ENCODE measurements around the gene FMOD. TPM values are rescaled to one million over a fixed set of nuclear protein-coding genes. Genes with fewer than 3 reads are reported as not detected.
A peak's percentile ranks its signal among the peaks of the same experiment; 100 is the strongest.

Gene FMOD
- polyA plus RNA-seq, 4 donors: 0.89 to 59.5 (median 8.3) TPM

GRCh38 chr1:203342192-203342940 lies 8.6 kb downstream of the FMOD start:
- no peaks in the 10 kb centered on the region for H3K27me3 ChIP-seq (ENCODE audit: control insufficient read depth in 3 of 3, insufficient read depth in 3 of 3, low read length in 3 of 3)
- 34 to 50% (median 46%) methylated on average over 23 of the region's 23 CpGs for WGBS, 3 donors
- no peak overlapping the region for H3K4me3 ChIP-seq (ENCODE audit: low read depth in 1 of 3, low read length in 3 of 3)
- peaks cover 0 to 21% (median 2%) of the 10 kb centered on the region in 3 donors for H3K4me1 ChIP-seq (ENCODE audit: control insufficient read depth in 3 of 3, insufficient read depth in 2 of 3, low read depth in 1 of 3, low read length in 2 of 3)
- peak; percentile 83 to 87 for DNase-seq
- H3K36me3 ChIP-seq (ENCODE audit: control insufficient read depth in 3 of 3, insufficient read depth in 2 of 3, low read depth in 1 of 3, low read length in 3 of 3): peaks cover 0 to 39% (median 0%) of the 10 kb centered on the region in 3 donors
- H3K9me3 ChIP-seq (ENCODE audit: control insufficient read depth in 2 of 2, insufficient read depth in 1 of 2, low read depth in 1 of 2, low read length in 1 of 2): no peaks in the 10 kb centered on the region
- no peak for FAIRE-seq
- peak overlapping the region in 1 of 3 donors; percentile 58 for H3K27ac ChIP-seq (ENCODE audit: low read depth in 1 of 3, low read length in 2 of 3)

DNA sequence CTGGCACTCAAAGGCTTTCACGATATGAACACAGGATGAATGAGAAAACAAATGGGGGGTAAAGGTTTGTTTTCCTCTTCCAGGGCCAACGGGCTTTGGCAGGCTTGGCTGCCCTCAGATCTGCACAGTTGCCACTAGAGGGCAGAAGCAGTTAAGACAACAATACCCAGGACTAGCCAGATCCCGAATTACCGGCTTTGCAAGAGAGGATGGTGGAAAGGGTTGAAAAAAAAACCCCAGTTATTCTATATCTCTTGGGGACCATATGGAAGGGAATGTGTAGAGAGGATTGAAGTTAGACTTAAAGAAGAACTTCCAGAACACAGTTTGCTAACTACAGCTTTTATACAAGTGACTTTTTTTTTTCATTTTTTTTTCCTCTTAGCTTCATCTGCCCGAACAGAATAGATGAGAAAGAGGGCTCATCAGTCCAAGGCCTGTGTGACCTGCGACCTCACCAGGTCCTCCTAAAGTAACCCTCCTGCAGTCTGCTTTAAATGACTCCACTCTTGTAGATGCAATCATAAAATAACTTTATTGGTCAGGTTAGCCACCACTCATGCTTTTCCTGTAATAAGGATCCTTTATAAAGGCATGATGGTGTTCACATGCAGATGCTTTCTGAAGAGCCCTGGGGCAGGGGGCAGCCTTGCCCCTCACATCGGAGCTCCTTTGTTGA lies 10.7 kb downstream of the FMOD start:
- Histone ChIP-seq H3K9me3 (ENCODE audit: control insufficient read depth in 2 of 2, insufficient read depth in 1 of 2, low read depth in 1 of 2, low read length in 1 of 2) (no peaks in the 10 kb centered on the region), H3K4me1 (ENCODE audit: control insufficient read depth in 3 of 3, insufficient read depth in 2 of 3, low read depth in 1 of 3, low read length in 2 of 3) (peaks cover 0 to 21% (median 2%) of the 10 kb centered on the region in 3 donors), H3K27ac (ENCODE audit: low read depth in 1 of 3, low read length in 2 of 3) (no peak overlapping the region), H3K36me3 (ENCODE audit: control insufficient read depth in 3 of 3, insufficient read depth in 2 of 3, low read depth in 1 of 3, low read length in 3 of 3) (peaks cover 0 to 27% (median 0%) of the 10 kb centered on the region in 3 donors), H3K27me3 (ENCODE audit: control insufficient read depth in 3 of 3, insufficient read depth in 3 of 3, low read length in 3 of 3) (no peaks in the 10 kb centered on the region), H3K4me3 (ENCODE audit: low read depth in 1 of 3, low read length in 3 of 3) (no peak overlapping the region)
- DNase-seq: peak; percentile 88
- 14 to 19% (median 15%) methylated on average over 7 of the region's 7 CpGs for WGBS, 3 donors
- FAIRE-seq: no peak

DNA sequence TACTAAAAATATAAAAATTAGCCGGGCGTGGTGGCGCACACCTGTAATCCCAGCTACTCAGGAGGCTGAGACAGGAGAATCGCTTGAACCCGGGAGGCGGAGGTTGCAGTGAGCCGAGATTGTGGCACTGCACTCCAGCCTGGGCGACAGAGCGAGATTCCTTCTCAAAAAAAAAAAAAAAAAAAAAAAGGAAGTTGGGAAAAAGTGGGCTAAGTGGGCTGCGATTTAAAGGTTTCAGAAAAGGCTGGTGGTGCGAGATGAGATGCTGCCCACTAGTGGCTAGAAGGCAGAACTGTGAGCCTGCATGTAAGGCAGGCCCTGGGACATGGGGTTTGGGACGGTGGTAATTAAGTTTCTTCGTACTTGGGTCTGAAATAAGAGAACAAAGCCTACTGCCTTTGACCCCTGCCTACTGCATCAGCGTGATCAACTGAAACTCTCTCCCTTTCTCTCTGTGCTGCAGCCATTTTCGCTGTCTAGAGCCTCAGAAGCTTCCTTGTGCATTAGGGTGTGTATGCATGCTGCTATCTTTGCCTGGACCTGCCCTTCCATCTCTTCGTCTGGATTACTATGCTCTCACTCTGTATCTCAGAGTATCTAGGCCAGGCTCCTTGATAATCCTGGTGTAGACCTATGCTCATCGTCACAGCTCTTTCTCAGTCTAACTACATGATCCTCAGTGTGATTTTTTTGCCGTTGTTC lies 12.4 kb downstream of the FMOD start:
- no peak for FAIRE-seq

GRCh38 chr1:203336097-203336496 lies 14.8 kb downstream of the FMOD start:
- DNase-seq (no peak), FAIRE-seq (no peak)
- H3K27ac ChIP-seq (ENCODE audit: low read depth in 1 of 3, low read length in 2 of 3): no peak overlapping the region
- H3K4me3 ChIP-seq (ENCODE audit: low read depth in 1 of 3, low read length in 3 of 3): no peak overlapping the region
- no peaks in the 10 kb centered on the region for H3K27me3 ChIP-seq (ENCODE audit: control insufficient read depth in 3 of 3, insufficient read depth in 3 of 3, low read length in 3 of 3)
- no peaks in the 10 kb centered on the region for H3K9me3 ChIP-seq (ENCODE audit: control insufficient read depth in 2 of 2, insufficient read depth in 1 of 2, low read depth in 1 of 2, low read length in 1 of 2)
- peaks cover 0 to 9% (median 0%) of the 10 kb centered on the region in 3 donors for H3K36me3 ChIP-seq (ENCODE audit: control insufficient read depth in 3 of 3, insufficient read depth in 2 of 3, low read depth in 1 of 3, low read length in 3 of 3)
- H3K4me1 ChIP-seq (ENCODE audit: control insufficient read depth in 3 of 3, insufficient read depth in 2 of 3, low read depth in 1 of 3, low read length in 2 of 3): peaks cover 0 to 10% (median 0%) of the 10 kb centered on the region in 3 donors
- 26 to 53% (median 50%) methylated on average over 1 of the region's 1 CpG for WGBS, 3 donors

More for the DNA sequence above, 12.4 kb downstream of the FMOD start:
- no peak overlapping the region for H3K27ac ChIP-seq (ENCODE audit: low read depth in 1 of 3, low read length in 2 of 3)
- WGBS, 3 donors: 41 to 49% (median 43%) methylated on average over 18 of the region's 18 CpGs
- peaks cover 0 to 22% (median 0%) of the 10 kb centered on the region in 3 donors for H3K36me3 ChIP-seq (ENCODE audit: control insufficient read depth in 3 of 3, insufficient read depth in 2 of 3, low read depth in 1 of 3, low read length in 3 of 3)
- no peaks in the 10 kb centered on the region for H3K27me3 ChIP-seq (ENCODE audit: control insufficient read depth in 3 of 3, insufficient read depth in 3 of 3, low read length in 3 of 3)
- H3K9me3 ChIP-seq (ENCODE audit: control insufficient read depth in 2 of 2, insufficient read depth in 1 of 2, low read depth in 1 of 2, low read length in 1 of 2): no peaks in the 10 kb centered on the region
- H3K4me1 ChIP-seq (ENCODE audit: control insufficient read depth in 3 of 3, insufficient read depth in 2 of 3, low read depth in 1 of 3, low read length in 2 of 3): peaks cover 0 to 21% (median 2%) of the 10 kb centered on the region in 3 donors
- DNase-seq: peak; percentile 64 to 82
- no peak overlapping the region for H3K4me3 ChIP-seq (ENCODE audit: low read depth in 1 of 3, low read length in 3 of 3)

- no peak for DNase-seq
- Histone ChIP-seq H3K36me3 (ENCODE audit: control insufficient read depth in 3 of 3, insufficient read depth in 2 of 3, low read depth in 1 of 3, low read length in 3 of 3) (peaks cover 0 to 3% (median 0%) of the 10 kb centered on the region in 3 donors), H3K4me1 (ENCODE audit: control insufficient read depth in 3 of 3, insufficient read depth in 2 of 3, low read depth in 1 of 3, low read length in 2 of 3) (peaks cover 0 to 10% (median 0%) of the 10 kb centered on the region in 3 donors), H3K27ac (ENCODE audit: low read depth in 1 of 3, low read length in 2 of 3) (no peak overlapping the region), H3K27me3 (ENCODE audit: control insufficient read depth in 3 of 3, insufficient read depth in 3 of 3, low read length in 3 of 3) (no peaks in the 10 kb centered on the region), H3K9me3 (ENCODE audit: control insufficient read depth in 2 of 2, insufficient read depth in 1 of 2, low read depth in 1 of 2, low read length in 1 of 2) (no peaks in the 10 kb centered on the region), H3K4me3 (ENCODE audit: low read depth in 1 of 3, low read length in 3 of 3) (no peak overlapping the region)
- WGBS, 3 donors: 89 to 93% (median 92%) methylated on average over 4 of the region's 4 CpGs
- FAIRE-seq: no peak
These were observed 15.4 kb downstream of the FMOD start for GRCh38 chr1:203335503-203335902.

- DNase-seq: no peak
- 71 to 73% (median 72%) methylated on average over 1 of the region's 1 CpG for WGBS, 3 donors
These were observed 19.7 kb downstream of the FMOD start for GRCh38 chr1:203331224-203331623.

DNA sequence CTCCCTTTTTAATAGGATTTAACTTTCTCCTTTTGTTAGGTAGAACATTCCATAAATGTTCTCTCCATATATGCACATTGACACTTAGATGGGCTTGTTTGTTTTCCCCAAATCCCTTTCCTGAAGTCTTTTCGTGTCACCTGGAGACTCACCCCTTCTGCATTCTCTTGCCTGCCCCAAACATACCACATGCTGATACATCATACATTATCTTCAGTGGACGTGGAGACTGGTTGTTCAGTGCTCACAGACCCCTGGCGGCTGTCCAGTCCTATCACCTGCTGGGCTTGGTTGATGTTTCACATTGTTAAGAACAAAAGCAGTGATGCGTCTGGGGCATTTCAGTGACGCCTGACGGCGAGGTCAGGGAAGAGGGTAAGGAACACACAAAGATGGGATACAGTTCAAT lies 22.2 kb downstream of the FMOD start:
- Histone ChIP-seq H3K4me3 (ENCODE audit: low read depth in 1 of 3, low read length in 3 of 3) (no peak overlapping the region), H3K4me1 (ENCODE audit: control insufficient read depth in 3 of 3, insufficient read depth in 2 of 3, low read depth in 1 of 3, low read length in 2 of 3) (peaks cover 12 to 43% (median 16%) of the 10 kb centered on the region in 3 donors), H3K27me3 (ENCODE audit: control insufficient read depth in 3 of 3, insufficient read depth in 3 of 3, low read length in 3 of 3) (no peaks in the 10 kb centered on the region), H3K9me3 (ENCODE audit: control insufficient read depth in 2 of 2, insufficient read depth in 1 of 2, low read depth in 1 of 2, low read length in 1 of 2) (no peaks in the 10 kb centered on the region), H3K36me3 (ENCODE audit: control insufficient read depth in 3 of 3, insufficient read depth in 2 of 3, low read depth in 1 of 3, low read length in 3 of 3) (no peaks in the 10 kb centered on the region), H3K27ac (ENCODE audit: low read depth in 1 of 3, low read length in 2 of 3) (no peak overlapping the region)
- WGBS, 3 donors: 10 to 66% (median 48%) methylated on average over 7 of the region's 7 CpGs
- FAIRE-seq (no peak), DNase-seq (peak; percentile 51 to 62)

More at GRCh38 chr1:203331224-203331623, 19.7 kb downstream of the FMOD start:
- no peak for FAIRE-seq
- Histone ChIP-seq H3K36me3 (ENCODE audit: control insufficient read depth in 3 of 3, insufficient read depth in 2 of 3, low read depth in 1 of 3, low read length in 3 of 3) (no peaks in the 10 kb centered on the region), H3K27me3 (ENCODE audit: control insufficient read depth in 3 of 3, insufficient read depth in 3 of 3, low read length in 3 of 3) (no peaks in the 10 kb centered on the region), H3K4me1 (ENCODE audit: control insufficient read depth in 3 of 3, insufficient read depth in 2 of 3, low read depth in 1 of 3, low read length in 2 of 3) (peaks cover 0 to 18% (median 1%) of the 10 kb centered on the region in 3 donors), H3K9me3 (ENCODE audit: control insufficient read depth in 2 of 2, insufficient read depth in 1 of 2, low read depth in 1 of 2, low read length in 1 of 2) (no peaks in the 10 kb centered on the region), H3K27ac (ENCODE audit: low read depth in 1 of 3, low read length in 2 of 3) (no peak overlapping the region), H3K4me3 (ENCODE audit: low read depth in 1 of 3, low read length in 3 of 3) (no peak overlapping the region)

Measured in small intestine (tissue), 7 donors.